EH (cell line): ENCODE results near the gene MAFB.

Source experiments
- DNase-seq: peaks from one replicate; pipeline ENCODE4 v3.0.0-alpha.2; 2015; ENCODE audit warnings: low read depth

Gene MAFB

DNA sequence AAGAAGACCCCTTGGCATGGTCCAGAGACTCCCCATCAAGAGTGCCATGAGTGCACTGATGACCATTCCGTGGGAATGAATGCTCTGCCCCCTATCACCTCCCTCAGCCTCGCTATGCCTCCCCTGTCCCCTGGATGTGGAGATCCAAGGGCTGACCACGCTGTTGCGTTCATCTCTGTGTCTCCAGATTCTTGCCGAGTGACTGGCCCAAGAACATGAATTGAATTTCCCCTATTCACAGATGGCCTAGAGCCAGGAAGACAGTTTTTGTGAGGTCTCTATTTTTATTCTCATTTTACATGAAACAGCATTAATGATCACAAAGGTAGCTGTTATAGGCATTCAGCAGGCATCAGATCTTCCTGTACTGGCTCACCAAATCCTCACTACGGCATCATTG is 33.6 kb downstream of the MAFB start:
- no peak for DNase-seq

DNA sequence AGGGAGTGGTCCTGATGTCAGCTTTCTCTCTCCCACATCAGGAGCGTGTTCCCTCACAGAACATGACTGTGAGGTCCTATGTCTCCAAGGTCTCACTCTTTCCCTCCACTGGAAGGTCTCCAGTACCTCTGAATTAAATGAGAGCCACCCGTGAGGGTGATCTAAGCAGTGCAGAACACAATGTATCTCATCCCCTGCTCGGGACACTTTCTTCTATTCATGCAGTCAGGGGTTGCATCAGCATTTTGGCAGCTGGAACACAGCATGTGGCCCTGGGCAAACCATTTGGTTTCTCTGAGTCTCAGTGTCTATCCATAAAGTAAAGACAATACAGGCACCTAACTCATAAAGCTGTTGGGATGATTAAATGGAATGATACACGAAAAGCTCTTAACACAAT is 34.2 kb downstream of the MAFB start:
- DNase-seq, result no peak

- no peak for DNase-seq
Measured at GRCh38 chr20:40652441-40652987, 36.5 kb downstream of the MAFB start.

DNA sequence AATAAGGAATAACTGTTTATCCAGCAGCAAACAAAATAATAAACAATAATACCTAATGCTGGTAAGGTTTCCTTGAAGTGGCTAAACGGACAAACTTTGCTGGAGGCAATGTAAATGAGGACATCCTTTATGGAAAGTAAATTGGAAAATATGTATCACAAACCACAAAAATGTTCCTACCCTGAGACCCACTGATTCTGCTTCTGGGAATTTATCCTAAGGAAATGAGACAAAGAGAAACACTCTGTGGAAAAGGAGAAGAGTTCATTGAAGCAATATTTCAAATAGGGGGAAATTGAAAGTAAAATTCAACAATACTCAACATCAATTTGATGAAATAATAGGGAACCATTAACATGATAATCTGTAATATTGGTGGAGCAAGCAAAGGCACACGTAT is 37.9 kb downstream of the MAFB start:
- DNase-seq, result peak; percentile 33

- DNase-seq, result no peak
Measured at GRCh38 chr20:40650707-40651106, 38.3 kb downstream of the MAFB start.

DNA sequence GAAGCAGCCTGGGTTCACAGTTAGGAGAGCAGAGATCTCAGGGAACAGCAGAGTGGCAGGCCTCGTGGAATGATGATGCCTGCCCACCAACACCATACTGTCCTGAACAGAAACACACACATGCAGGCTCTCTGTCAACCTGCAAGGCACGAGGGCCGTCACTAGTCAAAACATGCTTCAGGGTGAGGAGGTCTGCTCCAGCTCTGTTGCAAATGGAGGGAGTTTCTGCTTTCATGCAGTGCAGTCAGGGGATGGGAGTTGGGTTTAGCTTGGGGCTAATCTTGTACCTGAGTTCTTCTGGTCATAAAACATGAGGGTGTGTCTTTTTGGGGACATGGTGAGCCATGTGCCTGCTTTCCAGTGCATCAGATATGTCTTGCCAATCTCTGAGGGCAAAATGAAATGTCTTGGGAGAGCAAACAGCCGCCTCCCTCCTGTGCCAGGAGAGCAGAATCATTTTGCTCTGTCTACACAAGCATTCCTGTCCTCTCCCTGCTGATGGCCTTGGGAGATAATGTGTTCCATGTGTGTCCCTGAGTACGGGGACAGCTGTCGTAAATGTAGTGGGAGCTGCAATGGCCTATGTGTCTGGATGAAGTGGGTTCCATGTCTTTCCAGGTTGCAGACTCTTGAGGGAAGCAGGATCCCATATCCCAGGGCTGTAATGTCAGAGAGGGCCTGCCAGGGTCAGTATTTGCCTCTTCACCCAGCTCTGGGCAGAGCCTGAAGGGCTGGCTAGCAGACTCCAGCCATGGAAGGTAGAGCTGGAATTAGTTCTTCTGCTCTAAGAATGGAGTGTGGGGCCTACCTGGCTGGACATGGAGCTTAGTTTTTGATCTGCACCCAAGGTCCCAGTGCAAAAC is 40.6 kb downstream of the MAFB start:
- DNase-seq, result no peak

- no peak for DNase-seq
Measured at GRCh38 chr20:40646813-40647212, 42.2 kb downstream of the MAFB start.

GRCh38 chr20:40646361-40646760 is 42.7 kb downstream of the MAFB start:
- DNase-seq, result no peak

- no peak for DNase-seq
Measured at GRCh38 chr20:40644863-40645262, 44.2 kb downstream of the MAFB start.

GRCh38 chr20:40643891-40644290 is 45.1 kb downstream of the MAFB start:
- DNase-seq, result no peak

DNA sequence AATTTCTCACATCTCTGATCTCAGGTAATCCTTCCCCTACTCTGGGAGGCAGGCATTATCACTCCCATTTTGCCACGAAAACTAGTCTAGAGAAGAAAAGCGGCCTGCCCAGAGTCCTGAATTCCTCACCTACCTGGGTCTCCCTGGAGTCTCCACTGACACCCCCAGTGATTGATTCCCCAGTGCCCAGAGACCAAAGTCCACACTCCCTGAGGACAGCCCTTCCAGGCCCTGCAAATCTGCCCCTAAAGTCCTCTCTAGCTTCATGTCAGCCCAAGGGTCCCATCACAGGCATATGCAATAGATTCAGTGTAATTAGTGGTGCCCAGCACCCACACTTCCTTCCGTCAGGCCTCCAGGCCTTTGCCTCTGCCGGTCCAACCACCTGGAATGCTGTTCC is 47.2 kb downstream of the MAFB start:
- no peak for DNase-seq

DNA sequence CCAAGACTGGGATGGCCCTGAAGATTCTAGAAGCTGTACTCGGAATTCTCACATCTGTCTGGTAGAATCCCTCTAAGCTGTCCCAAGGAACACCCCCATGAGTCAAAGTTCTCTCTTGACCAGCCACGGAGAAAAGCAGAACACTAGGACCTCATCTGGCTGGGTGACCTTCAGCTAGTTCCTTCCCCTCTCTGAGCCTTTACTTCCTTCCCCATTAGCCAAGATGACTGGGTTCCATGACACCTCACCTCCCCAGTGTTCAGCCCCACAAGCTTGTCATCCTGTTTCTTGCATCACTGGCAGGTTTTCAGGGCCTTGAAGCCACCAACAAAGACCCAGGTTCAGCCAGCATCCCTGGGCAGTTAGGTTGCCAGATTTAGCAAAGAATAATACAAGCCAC is 47.8 kb downstream of the MAFB start:
- no peak for DNase-seq

DNA sequence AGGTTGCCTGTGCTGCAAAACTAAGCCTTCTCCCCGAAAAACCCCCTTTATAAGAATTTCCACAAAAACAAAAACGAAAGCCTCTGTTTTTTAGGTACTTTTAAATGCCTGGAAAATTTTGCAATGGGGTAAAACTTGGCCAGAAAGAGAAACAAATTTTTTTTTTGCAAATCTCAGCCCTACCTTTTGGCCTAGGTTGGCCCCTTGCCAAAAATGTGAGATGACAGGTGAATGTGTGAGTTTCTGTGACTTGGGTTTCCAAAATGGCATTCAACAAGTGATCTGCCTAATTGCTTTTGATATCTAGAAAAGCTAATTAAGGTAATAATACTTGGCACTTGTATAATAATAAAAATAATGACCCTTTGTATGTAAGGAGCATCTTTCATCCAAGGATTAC is 48.4 kb downstream of the MAFB start:
- DNase-seq, result no peak

- DNase-seq, result no peak
Measured at GRCh38 chr20:40639676-40640355, 49.2 kb downstream of the MAFB start.

- no peak for DNase-seq
Measured at GRCh38 chr20:40639132-40639531, 49.9 kb downstream of the MAFB start.

GRCh38 chr20:40638414-40638813 is 50.6 kb downstream of the MAFB start:
- DNase-seq, result no peak

GRCh38 chr20:40637176-40637575 is 51.9 kb downstream of the MAFB start:
- DNase-seq, result no peak

DNA sequence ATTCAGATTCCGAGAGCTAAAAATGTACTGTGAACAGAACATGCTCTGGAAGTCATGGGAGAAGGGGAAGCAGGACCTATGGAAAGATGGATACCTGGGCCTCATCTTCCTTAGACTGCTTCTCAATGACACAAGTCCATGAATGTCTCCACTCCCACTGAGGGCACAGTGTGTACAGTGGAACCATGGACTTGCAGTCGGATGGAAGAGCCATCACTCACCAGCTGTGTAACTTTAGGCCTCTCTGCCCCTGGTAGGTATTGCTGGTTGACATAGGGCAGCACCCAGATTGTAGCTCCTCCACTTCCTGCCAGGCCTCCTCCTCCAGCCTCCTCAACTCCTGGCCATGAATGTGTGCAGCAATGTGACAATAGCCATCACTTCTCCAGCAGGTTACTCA is 52.5 kb downstream of the MAFB start:
- DNase-seq, result no peak

DNA sequence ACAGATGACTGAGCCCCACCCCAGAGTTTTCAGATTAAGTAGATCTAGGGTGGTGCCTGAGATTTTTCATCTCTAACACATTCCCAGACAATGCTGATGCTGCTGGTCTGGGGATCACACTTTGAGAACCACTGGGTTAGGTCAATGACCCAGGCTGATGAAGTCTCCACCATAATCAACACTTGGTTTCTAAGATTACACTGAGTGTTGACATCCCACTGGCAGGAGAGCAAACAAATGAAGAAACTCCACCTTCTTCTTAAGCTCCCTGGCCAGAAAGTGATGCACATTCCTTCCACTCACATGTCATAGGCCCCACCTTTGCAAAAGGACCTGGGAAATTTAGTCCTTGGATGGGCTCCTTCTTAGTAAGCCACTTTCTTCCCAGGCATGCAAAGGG is 53.1 kb downstream of the MAFB start:
- DNase-seq, result no peak
